HG02973 (cell line): Measurements from ENCODE around the gene TOPORS.
"Not testable (repeated sequence)": the region's sequence is repeated elsewhere in the genome, so short reads cannot be mapped to it uniquely, and the experiment has no call there.

ENCODE experiments used
- ATAC-seq: cut with Tn5 transposase; IDR thresholded peaks from one replicate; pipeline ENCODE4 v1.9.1; 2021; ENCODE audit warnings: moderate library complexity; ENCODE audit not compliant: unreplicated experiment

The TOPORS gene

GRCh38 chr9:32552172-32552872 lies at the start of gene TOPORS, which contains the start of gene SMIM27:
Gene TOPORS, minus strand, starts transcription at chr9:32552586. Its CDS starts 150 bp downstream, at chr9:32552436.
Gene SMIM27, plus strand, starts transcription at chr9:32552327. Its CDS starts 108 bp downstream, at chr9:32552435.
- ATAC-seq: peak; percentile 61

GRCh38 chr9:32599021-32599420 lies 46.6 kb upstream of the TOPORS start:
- not testable (repeated sequence) for ATAC-seq

- no peak for ATAC-seq
These were observed 44.5 kb upstream of the TOPORS start for GRCh38 chr9:32596936-32597335.

- no peak for ATAC-seq
These were observed 43.9 kb upstream of the TOPORS start for GRCh38 chr9:32596096-32596865.

- no peak for ATAC-seq
These were observed 38.5 kb upstream of the TOPORS start for GRCh38 chr9:32590898-32591297.

GRCh38 chr9:32590476-32590875 lies 38.1 kb upstream of the TOPORS start:
- ATAC-seq: no peak

GRCh38 chr9:32589083-32589723 lies 36.8 kb upstream of the TOPORS start:
- peak; percentile 67 for ATAC-seq

- ATAC-seq: no peak
These were observed 35.5 kb upstream of the TOPORS start for GRCh38 chr9:32587901-32588300.

- ATAC-seq: no peak
These were observed 32.4 kb upstream of the TOPORS start for GRCh38 chr9:32584784-32585183.

- ATAC-seq: no peak
These were observed 29.2 kb upstream of the TOPORS start for GRCh38 chr9:32581512-32582143.

GRCh38 chr9:32580631-32581300 lies 28.4 kb upstream of the TOPORS start:
- no peak for ATAC-seq

- ATAC-seq: no peak
These were observed 27.4 kb upstream of the TOPORS start for GRCh38 chr9:32579706-32580331.

- no peak for ATAC-seq
These were observed 26.6 kb upstream of the TOPORS start for GRCh38 chr9:32578976-32579375.

- no peak for ATAC-seq
These were observed 24.9 kb upstream of the TOPORS start for GRCh38 chr9:32577316-32577715.

- no peak for ATAC-seq
These were observed 22.5 kb upstream of the TOPORS start for GRCh38 chr9:32574858-32575257.

GRCh38 chr9:32573821-32574220 lies 21.4 kb upstream of the TOPORS start:
- no peak for ATAC-seq

- ATAC-seq: peak; percentile 81
These were observed 20.6 kb upstream of the TOPORS start, which contains the start of gene NDUFB6 for GRCh38 chr9:32572900-32573523. Gene NDUFB6, minus strand, starts transcription at chr9:32573159. Its CDS starts 99 bp downstream, at chr9:32573060.

- peak; percentile 95 for ATAC-seq
These were observed 19.8 kb upstream of the TOPORS start for GRCh38 chr9:32571969-32572899.

GRCh38 chr9:32570262-32570661 lies 17.9 kb upstream of the TOPORS start:
- ATAC-seq: no peak
